Esophagus squamous epithelium (tissue), 4 donors: ENCODE data around the gene KIF1A.

Source experiments
- CTCF ChIP-seq, 6 experiments: fragments of 450-650 bp in 4 of 6; fragments of 200-600 bp in 2 of 6; sonication (generic) in 2 of 6; IDR thresholded peaks; one replicate each; pipeline ENCODE4 v1.5.1; 2016 to 2019; ENCODE audit warnings: antibody characterized with exemption in 6 of 6, mild to moderate bottlenecking in 4 of 6, moderate library complexity in 4 of 6
- POLR2A ChIP-seq, 4 donors: fragments of 450-650 bp; IDR thresholded peaks; one replicate each; pipeline ENCODE4 v1.6.1; 2017; ENCODE audit warnings: antibody characterized with exemption in 4 of 4, mild to moderate bottlenecking in 4 of 4, moderate library complexity in 3 of 4

GRCh38 chr2:240852671-240853314 lies 32.8 kb upstream of the KIF1A start:
- TF ChIP-seq CTCF (IDR thresholded peaks at IDR 0.05) (no peak), POLR2A (IDR thresholded peaks at IDR 0.05) (no peak)
